GM19468 (cell line): Measurements from ENCODE around the gene CSH1.
"Not testable (repeated sequence)": the region's sequence is repeated elsewhere in the genome, so short reads cannot be mapped to it uniquely, and the experiment has no call there.

Experiments used
- ATAC-seq: cut with Tn5 transposase; IDR thresholded peaks from one replicate; pipeline ENCODE4 v1.9.1; 2021; ENCODE audit warnings: mild to moderate bottlenecking, moderate library complexity, moderate number of reproducible peaks; ENCODE audit not compliant: unreplicated experiment; ENCODE audit errors: extremely low read depth

Gene CSH1

GRCh38 chr17:63929860-63930766 lies 33.7 kb upstream of the CSH1 start:
- no peak for ATAC-seq

- no peak for ATAC-seq
Observed at GRCh38 chr17:63928966-63929695, 32.8 kb upstream of the CSH1 start.

- no peak for ATAC-seq
Observed at GRCh38 chr17:63928172-63928666, 31.8 kb upstream of the CSH1 start.

- ATAC-seq, result no peak
Observed at GRCh38 chr17:63927464-63928171, 31.2 kb upstream of the CSH1 start.

GRCh38 chr17:63926164-63926563 lies 29.8 kb upstream of the CSH1 start:
- ATAC-seq, result no peak

- no peak for ATAC-seq
Observed at GRCh38 chr17:63925615-63926014, 29.2 kb upstream of the CSH1 start.

GRCh38 chr17:63922402-63922801 lies 26.0 kb upstream of the CSH1 start:
- not testable (repeated sequence) for ATAC-seq

GRCh38 chr17:63920779-63921178 lies 24.4 kb upstream of the CSH1 start:
- ATAC-seq, result not testable (repeated sequence)

GRCh38 chr17:63920050-63920449 lies 23.7 kb upstream of the CSH1 start:
- not testable (repeated sequence) for ATAC-seq

GRCh38 chr17:63919311-63919723 lies 22.9 kb upstream of the CSH1 start:
- ATAC-seq, result peak; percentile 27

- ATAC-seq, result not testable (repeated sequence)
Observed at GRCh38 chr17:63918789-63919305, 22.5 kb upstream of the CSH1 start, which contains the start of gene GH1. Gene GH1 (minus strand): TSS chr17:63918839. CDS start chr17:63918776, 63 bp downstream.

GRCh38 chr17:63918305-63918704 lies 21.9 kb upstream of the CSH1 start:
- ATAC-seq, result no peak

- no peak for ATAC-seq
Observed at GRCh38 chr17:63917646-63918045, 21.3 kb upstream of the CSH1 start.

GRCh38 chr17:63917206-63917605 lies 20.8 kb upstream of the CSH1 start:
- ATAC-seq, result not testable (repeated sequence)

- no peak for ATAC-seq
Observed at GRCh38 chr17:63916566-63917185, 20.3 kb upstream of the CSH1 start.

- ATAC-seq, result not testable (repeated sequence)
Observed at GRCh38 chr17:63915753-63916152, 19.4 kb upstream of the CSH1 start.

GRCh38 chr17:63914471-63914870 lies 18.1 kb upstream of the CSH1 start:
- ATAC-seq, result no peak

GRCh38 chr17:63911657-63912100 lies 15.3 kb upstream of the CSH1 start:
- no peak for ATAC-seq

- ATAC-seq, result no peak
Observed at GRCh38 chr17:63911041-63911635, 14.8 kb upstream of the CSH1 start, which contains the start of gene CSHL1. Gene CSHL1 (minus strand): TSS chr17:63911258. CDS start chr17:63911196, 62 bp downstream.
